GM12872 (cell line): ENCODE results near the gene LINS1.

Experiments used
- TF ChIP-seq, protein P1 (sequence below): IDR thresholded peaks from 3 replicates; pipeline ENCODE4 v1.5.1; 2011; ENCODE audit warnings: low read depth, mild to moderate bottlenecking, low read length, moderate library complexity; ENCODE audit not compliant: insufficient read depth

The LINS1 gene

GRCh38 chr15:100521907-100522306 is 80.1 kb downstream of the LINS1 start:
- TF ChIP-seq, protein P1, sequence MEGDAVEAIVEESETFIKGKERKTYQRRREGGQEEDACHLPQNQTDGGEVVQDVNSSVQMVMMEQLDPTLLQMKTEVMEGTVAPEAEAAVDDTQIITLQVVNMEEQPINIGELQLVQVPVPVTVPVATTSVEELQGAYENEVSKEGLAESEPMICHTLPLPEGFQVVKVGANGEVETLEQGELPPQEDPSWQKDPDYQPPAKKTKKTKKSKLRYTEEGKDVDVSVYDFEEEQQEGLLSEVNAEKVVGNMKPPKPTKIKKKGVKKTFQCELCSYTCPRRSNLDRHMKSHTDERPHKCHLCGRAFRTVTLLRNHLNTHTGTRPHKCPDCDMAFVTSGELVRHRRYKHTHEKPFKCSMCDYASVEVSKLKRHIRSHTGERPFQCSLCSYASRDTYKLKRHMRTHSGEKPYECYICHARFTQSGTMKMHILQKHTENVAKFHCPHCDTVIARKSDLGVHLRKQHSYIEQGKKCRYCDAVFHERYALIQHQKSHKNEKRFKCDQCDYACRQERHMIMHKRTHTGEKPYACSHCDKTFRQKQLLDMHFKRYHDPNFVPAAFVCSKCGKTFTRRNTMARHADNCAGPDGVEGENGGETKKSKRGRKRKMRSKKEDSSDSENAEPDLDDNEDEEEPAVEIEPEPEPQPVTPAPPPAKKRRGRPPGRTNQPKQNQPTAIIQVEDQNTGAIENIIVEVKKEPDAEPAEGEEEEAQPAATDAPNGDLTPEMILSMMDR = no peak

DNA sequence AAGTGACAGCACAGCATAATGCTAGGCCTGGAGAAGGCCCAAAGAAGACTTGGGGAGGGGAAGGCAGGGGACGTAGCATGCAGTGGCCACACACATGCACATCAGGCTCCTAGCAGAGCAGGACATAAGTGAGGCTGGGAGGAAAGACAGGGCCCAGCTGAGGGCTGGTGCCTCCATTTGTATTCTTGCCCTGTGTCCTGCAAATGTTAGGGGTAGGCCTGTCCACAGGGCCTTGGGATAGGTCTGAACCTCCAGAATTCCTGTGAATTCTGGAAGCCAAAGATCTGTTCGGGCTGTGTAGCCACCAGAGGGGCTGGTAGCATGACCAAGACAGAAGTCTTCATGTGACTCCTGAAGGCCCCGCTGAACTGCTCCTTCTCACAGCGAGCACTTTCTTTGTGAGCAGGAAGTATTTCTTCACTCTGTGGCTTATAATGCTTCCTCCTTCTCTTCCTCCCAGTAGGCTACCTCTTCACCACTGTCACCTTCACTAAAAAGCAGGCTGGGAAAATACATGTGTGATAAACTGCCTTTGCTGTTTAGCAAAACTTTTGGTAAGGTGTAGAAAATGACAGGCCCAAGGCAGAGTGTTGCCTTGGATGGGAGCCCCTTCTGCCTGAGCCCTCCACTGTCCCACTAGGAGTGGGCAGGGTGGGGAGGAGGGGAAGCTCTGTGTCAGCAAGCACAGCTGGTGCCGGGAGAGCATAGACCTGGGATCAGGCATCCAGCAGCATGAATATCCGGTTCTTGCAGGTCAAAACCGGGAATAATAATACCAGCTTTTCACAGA is 81.7 kb downstream of the LINS1 start:
- TF ChIP-seq, protein P1 = no peak

GRCh38 chr15:100517846-100518245 is 84.1 kb downstream of the LINS1 start:
- TF ChIP-seq, protein P1 = no peak
